Measurements from ENCODE around the gene CCNL2.

DNA sequence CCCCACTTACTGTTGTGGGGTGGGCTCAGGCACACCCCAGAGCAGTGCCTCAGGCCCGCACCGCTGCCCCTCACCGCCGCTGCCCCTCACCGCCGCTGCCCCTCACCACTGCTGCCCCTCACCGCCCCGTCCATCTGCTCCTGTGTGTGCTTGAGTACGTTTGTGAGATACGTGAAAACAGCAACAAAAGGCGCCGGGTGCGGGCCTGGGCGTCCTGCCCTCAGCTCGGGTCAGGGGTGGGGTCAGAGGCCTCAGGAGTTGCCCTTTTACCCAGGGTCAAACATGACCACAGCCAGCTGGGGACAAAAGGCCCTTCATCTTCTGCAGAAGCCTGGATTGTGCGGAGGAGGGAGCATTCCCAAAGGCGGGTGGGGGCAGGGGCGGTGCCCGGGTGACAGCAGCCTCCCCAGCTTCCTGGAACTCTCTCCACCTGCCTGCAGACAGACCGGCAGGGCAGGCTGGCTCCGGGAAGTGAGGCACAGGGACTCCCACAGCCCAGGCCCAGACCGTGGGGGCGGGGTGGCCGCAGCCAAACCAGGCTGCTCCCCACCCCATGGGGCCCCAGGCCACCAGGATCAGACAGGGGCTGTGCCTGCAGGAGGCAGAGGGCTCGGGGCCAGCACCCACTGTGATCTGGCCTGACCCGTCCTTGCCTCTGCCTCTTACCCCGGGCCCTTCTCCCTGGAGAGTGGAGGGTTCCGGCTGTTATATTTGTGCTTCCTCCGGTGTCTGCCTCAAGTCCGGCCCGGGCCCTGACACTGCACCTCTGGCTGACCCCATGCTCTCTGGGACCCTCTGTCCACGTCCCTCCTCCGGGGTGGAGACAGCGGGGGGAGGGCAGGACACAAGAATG lies 34.0 kb upstream of the CCNL2 start:
- no peak for TF ChIP-seq CTCF (IDR thresholded peaks at IDR 0.05)
- TF ChIP-seq POLR2A (IDR thresholded peaks at IDR 0.05): no peak

All from adrenal gland (tissue), 5 donors.